Calu3 (cell line): ENCODE data around the gene PRR29. TPM values are rescaled to one million over a fixed set of nuclear protein-coding genes. Genes with fewer than 3 reads are reported as not detected.

Experiments
- BruUV-seq: library from RNA; stranded (reverse); fragments of 400-500 nt; replicated peaks from 2 replicates; lab custom pipeline; 2021; lab: Mats Ljungman, UMichigan
- CTCF ChIA-PET: fragments of 300-600 bp; sonication (Branson Sonifier 250); formaldehyde crosslinking; loops from one replicate; lab custom pipeline; 2022; ENCODE audit warnings: antibody characterized with exemption; lab: Charles Lee
- DNase-seq: peaks from one replicate; pipeline ENCODE4 v3.0.0; 2022
- H3K27ac Mint-ChIP-seq: one replicate; pipeline ENCODE4 v1.8.0; 2022; ENCODE audit warnings: mixed read lengths; ENCODE audit not compliant: unreplicated experiment
- H3K27me3 Mint-ChIP-seq: one replicate; pipeline ENCODE4 v1.8.0; 2022; ENCODE audit warnings: mixed read lengths; ENCODE audit not compliant: unreplicated experiment
- H3K36me3 Mint-ChIP-seq: one replicate; pipeline ENCODE4 v1.8.0; 2022; ENCODE audit warnings: mild to moderate bottlenecking, moderate library complexity, mixed read lengths; ENCODE audit not compliant: insufficient read depth, unreplicated experiment
- H3K4me1 Mint-ChIP-seq: one replicate; pipeline ENCODE4 v1.8.0; 2022; ENCODE audit warnings: mild to moderate bottlenecking, low read depth, mixed read lengths; ENCODE audit not compliant: unreplicated experiment
- H3K4me3 Mint-ChIP-seq: one replicate; pipeline ENCODE4 v1.8.0; 2022; ENCODE audit warnings: mild to moderate bottlenecking, low read depth, moderate library complexity, mixed read lengths; ENCODE audit not compliant: unreplicated experiment
- H3K9me3 Mint-ChIP-seq: one replicate; pipeline ENCODE4 v1.8.0; 2022; ENCODE audit warnings: low read depth, mixed read lengths; ENCODE audit not compliant: unreplicated experiment
- CTCF ChIP-seq: fragments of 200-600 bp; IDR thresholded peaks from one replicate; pipeline ENCODE4 v1.8.0; 2022; ENCODE audit warnings: antibody characterized with exemption; ENCODE audit not compliant: unreplicated experiment
- intact Hi-C: fragments of 100-400 bp; cut with micrococcal nuclease; formaldehyde crosslinking; loops from one replicate; pipeline ENCODE4 v1.10.0; 2022; ENCODE audit not compliant: unreplicated experiment
- total RNA-seq: library from RNA; stranded (reverse); gene quantifications from 2 replicates; pipeline ENCODE4 v1.2.3, GENCODE V29; 2022

PRR29 gene
- total RNA-seq, 1 experiment from 2014 or later: 0.61 TPM

GRCh38 chr17:63996430-63997182, 1.5 kb upstream of the PRR29 start:
- CTCF ChIA-PET: no interaction called here
- H3K4me3 Mint-ChIP-seq: peak overlapping the region; percentile 92
- H3K4me1 Mint-ChIP-seq: no peaks in the 10 kb centered on the region
- no peak overlapping the region for H3K27ac Mint-ChIP-seq
- BruUV-seq: no TSS peak
- no peak for DNase-seq
- H3K36me3 Mint-ChIP-seq: peaks cover 17% of the 10 kb centered on the region
- peaks cover 66% of the 10 kb centered on the region for H3K27me3 Mint-ChIP-seq
- TF ChIP-seq CTCF: no peak
- intact Hi-C loops: no loop called here
- H3K9me3 Mint-ChIP-seq: no peaks in the 10 kb centered on the region

GRCh38 chr17:63997341-63998048, 656 bp upstream of the PRR29 start:
- H3K9me3 Mint-ChIP-seq: no peaks in the 10 kb centered on the region
- H3K4me3 Mint-ChIP-seq: peak overlapping the region; percentile 92
- no peak for DNase-seq
- CTCF ChIA-PET: no interaction called here
- no peak overlapping the region for H3K27ac Mint-ChIP-seq
- peaks cover 57% of the 10 kb centered on the region for H3K27me3 Mint-ChIP-seq
- peaks cover 17% of the 10 kb centered on the region for H3K36me3 Mint-ChIP-seq
- no peaks in the 10 kb centered on the region for H3K4me1 Mint-ChIP-seq
- intact Hi-C loops: no loop called here
- TF ChIP-seq CTCF: no peak
- no TSS peak for BruUV-seq

- no peak overlapping the region for H3K27ac Mint-ChIP-seq
- peaks cover 17% of the 10 kb centered on the region for H3K36me3 Mint-ChIP-seq
- no TSS peak for BruUV-seq
- intact Hi-C loops: no loop called here
- no peaks in the 10 kb centered on the region for H3K9me3 Mint-ChIP-seq
- DNase-seq: no peak
- CTCF ChIA-PET: no interaction called here
- H3K4me1 Mint-ChIP-seq: no peaks in the 10 kb centered on the region
- TF ChIP-seq CTCF: no peak
- peak overlapping the region; percentile 92 for H3K4me3 Mint-ChIP-seq
- peaks cover 48% of the 10 kb centered on the region for H3K27me3 Mint-ChIP-seq
Observed at GRCh38 chr17:63998721-63999679, 849 bp downstream of the PRR29 start.
